ENCODE measurements around the gene KRTAP10-5. TPM values are rescaled to one million over a fixed set of nuclear protein-coding genes. Genes with fewer than 3 reads are reported as not detected.

The KRTAP10-5 gene
- total RNA-seq, 1 donor from 2014 or later, result not detected

DNA sequence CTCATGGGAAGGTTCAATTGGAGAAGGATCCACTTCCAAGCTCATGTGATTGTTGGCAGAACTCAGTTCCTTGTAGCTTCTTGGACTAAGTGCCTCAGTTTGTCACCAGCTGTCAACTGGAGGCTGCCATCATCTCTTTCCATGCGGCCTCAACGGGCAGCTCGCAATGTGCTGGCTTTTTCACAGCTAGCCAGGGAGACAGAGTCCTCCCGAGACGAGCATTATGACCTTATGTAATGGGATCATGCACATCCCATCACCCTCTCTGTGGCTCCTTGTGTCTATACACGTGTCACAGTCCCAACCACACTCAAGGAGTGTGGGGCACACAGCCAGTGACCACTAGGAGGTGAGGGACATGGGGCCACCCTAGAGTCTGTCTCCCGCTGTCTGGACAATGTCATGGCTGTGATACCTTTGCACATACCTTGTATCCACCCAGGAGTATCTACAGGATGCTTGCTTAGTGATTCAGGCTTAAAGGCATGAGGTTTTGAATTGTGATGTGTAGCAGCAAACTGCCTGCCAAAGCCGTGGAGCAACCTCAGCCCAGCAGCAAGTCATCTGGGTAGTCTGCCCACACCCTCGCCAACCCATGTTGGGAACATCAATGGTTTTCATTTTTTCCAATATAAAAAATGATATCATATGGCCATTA lies 15.8 kb upstream of the KRTAP10-5 start:
- Mint-ChIP-seq H3K9me3 (ENCODE audit: unreplicated experiment) (peaks cover 12% of the 10 kb centered on the region), H3K4me1 (ENCODE audit: low read depth, unreplicated experiment) (peaks cover 10% of the 10 kb centered on the region), H3K27me3 (ENCODE audit: unreplicated experiment) (peaks cover 3% of the 10 kb centered on the region), H3K27ac (ENCODE audit: unreplicated experiment) (no peak overlapping the region), H3K4me3 (ENCODE audit: unreplicated experiment) (no peak overlapping the region), H3K36me3 (ENCODE audit: unreplicated experiment) (peaks cover 6% of the 10 kb centered on the region)
- DNase-seq, result no peak
- TF ChIP-seq, protein P1, sequence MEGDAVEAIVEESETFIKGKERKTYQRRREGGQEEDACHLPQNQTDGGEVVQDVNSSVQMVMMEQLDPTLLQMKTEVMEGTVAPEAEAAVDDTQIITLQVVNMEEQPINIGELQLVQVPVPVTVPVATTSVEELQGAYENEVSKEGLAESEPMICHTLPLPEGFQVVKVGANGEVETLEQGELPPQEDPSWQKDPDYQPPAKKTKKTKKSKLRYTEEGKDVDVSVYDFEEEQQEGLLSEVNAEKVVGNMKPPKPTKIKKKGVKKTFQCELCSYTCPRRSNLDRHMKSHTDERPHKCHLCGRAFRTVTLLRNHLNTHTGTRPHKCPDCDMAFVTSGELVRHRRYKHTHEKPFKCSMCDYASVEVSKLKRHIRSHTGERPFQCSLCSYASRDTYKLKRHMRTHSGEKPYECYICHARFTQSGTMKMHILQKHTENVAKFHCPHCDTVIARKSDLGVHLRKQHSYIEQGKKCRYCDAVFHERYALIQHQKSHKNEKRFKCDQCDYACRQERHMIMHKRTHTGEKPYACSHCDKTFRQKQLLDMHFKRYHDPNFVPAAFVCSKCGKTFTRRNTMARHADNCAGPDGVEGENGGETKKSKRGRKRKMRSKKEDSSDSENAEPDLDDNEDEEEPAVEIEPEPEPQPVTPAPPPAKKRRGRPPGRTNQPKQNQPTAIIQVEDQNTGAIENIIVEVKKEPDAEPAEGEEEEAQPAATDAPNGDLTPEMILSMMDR (IDR thresholded peaks at IDR 0.05; ENCODE audit: partially characterized antibody, unreplicated experiment), result no peak

DNA sequence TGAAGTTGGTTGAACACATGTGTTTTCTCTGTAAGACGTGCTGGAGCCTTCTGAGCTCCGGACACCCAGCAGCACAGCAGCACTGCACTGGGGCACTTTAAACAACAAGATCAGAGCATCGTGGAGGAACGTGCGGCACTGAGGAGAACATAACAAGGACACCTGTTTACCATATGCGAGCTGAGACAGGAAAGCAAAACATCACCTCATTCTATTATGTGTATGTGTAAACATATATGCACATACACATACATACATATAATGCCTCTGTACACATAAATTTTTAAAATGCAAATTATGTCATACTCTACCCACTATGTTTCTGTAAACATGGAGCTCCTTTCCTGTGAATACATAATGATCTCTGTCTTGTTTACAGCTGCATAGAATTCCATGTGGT lies 15.1 kb upstream of the KRTAP10-5 start:
- TF ChIP-seq, protein P1 (IDR thresholded peaks at IDR 0.05; ENCODE audit: partially characterized antibody, unreplicated experiment), result no peak
- no peak for DNase-seq
- peaks cover 6% of the 10 kb centered on the region for H3K36me3 Mint-ChIP-seq (ENCODE audit: unreplicated experiment)
- H3K9me3 Mint-ChIP-seq (ENCODE audit: unreplicated experiment), result peaks cover 12% of the 10 kb centered on the region
- no peak overlapping the region for H3K27ac Mint-ChIP-seq (ENCODE audit: unreplicated experiment)
- H3K4me3 Mint-ChIP-seq (ENCODE audit: unreplicated experiment), result no peak overlapping the region
- H3K4me1 Mint-ChIP-seq (ENCODE audit: low read depth, unreplicated experiment), result peaks cover 12% of the 10 kb centered on the region
- H3K27me3 Mint-ChIP-seq (ENCODE audit: unreplicated experiment), result peaks cover 8% of the 10 kb centered on the region

DNA sequence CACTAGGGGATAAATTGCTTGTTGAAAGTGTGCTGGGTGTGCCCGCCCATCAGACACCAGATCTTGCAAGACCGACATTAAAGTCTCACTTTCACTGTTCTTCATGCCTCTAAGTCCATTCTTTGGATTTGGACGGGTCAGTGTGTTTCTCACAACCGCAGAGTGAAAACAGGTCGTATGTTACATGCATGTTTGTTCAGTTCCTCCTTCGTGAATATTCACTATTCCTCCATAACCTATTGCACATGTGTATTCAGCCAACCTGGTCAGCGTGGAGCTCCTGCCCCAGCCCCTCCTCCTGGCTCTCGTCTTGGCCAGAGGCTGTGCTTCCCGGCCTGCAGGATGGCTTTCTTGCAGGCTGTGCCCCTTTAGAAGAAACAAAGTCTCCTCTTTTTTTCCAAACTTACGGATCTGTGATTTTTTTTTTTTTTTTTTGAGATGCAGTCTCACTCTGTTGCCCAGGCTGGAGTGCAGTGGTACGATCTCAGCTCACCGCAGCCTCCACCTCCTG lies 14.1 kb upstream of the KRTAP10-5 start:
- H3K36me3 Mint-ChIP-seq (ENCODE audit: unreplicated experiment), result peaks cover 6% of the 10 kb centered on the region
- DNase-seq, result no peak
- H3K4me3 Mint-ChIP-seq (ENCODE audit: unreplicated experiment), result no peak overlapping the region
- TF ChIP-seq, protein P1 (IDR thresholded peaks at IDR 0.05; ENCODE audit: partially characterized antibody, unreplicated experiment), result no peak
- H3K27ac Mint-ChIP-seq (ENCODE audit: unreplicated experiment), result no peak overlapping the region
- H3K27me3 Mint-ChIP-seq (ENCODE audit: unreplicated experiment), result peaks cover 8% of the 10 kb centered on the region
- H3K9me3 Mint-ChIP-seq (ENCODE audit: unreplicated experiment), result peaks cover 10% of the 10 kb centered on the region
- peaks cover 12% of the 10 kb centered on the region for H3K4me1 Mint-ChIP-seq (ENCODE audit: low read depth, unreplicated experiment)

DNA sequence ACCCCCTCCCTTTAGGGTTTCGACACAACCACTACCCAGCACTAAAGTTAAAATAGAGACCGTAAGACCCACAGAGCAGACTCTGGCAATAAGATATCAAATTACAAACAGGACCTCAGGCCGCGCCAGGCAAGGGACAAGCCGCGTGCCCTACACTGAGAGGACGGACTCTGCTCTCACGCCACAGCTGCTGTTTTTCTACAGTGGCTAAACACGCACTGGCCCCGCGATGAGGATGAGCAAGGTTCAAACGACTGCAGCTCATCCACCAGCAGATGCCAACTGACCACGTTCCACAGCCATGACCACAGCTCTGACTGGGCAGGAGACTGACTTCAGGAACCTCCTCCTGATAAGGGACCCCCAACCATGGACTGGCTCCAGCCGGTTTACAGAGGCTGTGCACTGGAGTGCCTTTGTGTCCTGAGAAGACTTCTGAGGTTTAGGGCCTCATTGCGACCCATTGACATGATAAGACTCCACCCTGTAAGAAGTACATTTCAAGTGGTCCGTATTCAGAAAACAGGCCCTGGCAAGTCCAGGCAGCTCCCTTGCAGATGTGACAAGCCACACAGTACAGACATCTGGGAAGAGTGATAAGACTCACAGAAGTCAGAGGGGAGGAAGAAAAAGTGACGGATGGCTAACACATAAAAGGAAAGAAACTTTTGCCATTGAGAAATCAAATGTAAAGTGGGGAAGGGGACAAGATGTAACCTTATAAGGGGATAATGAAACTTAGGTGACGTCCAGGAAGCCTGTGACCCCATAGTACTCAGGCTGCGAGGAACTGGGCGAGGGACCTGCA lies 13.4 kb upstream of the KRTAP10-5 start:
- Mint-ChIP-seq H3K4me3 (ENCODE audit: unreplicated experiment) (no peak overlapping the region), H3K4me1 (ENCODE audit: low read depth, unreplicated experiment) (peaks cover 12% of the 10 kb centered on the region), H3K9me3 (ENCODE audit: unreplicated experiment) (peaks cover 10% of the 10 kb centered on the region), H3K36me3 (ENCODE audit: unreplicated experiment) (peaks cover 5% of the 10 kb centered on the region), H3K27me3 (ENCODE audit: unreplicated experiment) (peaks cover 8% of the 10 kb centered on the region), H3K27ac (ENCODE audit: unreplicated experiment) (peak overlapping the region; percentile 77)
- TF ChIP-seq, protein P1 (IDR thresholded peaks at IDR 0.05; ENCODE audit: partially characterized antibody, unreplicated experiment), result no peak
- DNase-seq, result no peak

Measured in glutamatergic neuron (in vitro differentiated cells).